CD8-positive, alpha-beta memory T cell (primary cell): ENCODE data around the gene VEGFB. TPM values are rescaled to one million over a fixed set of nuclear protein-coding genes. Genes with fewer than 3 reads are reported as not detected.

Source experiments
- CTCF ChIA-PET: fragments of 350-600 bp; sonication (Branson Sonifier 250); formaldehyde crosslinking; loops from one replicate; lab custom pipeline; 2021; ENCODE audit warnings: antibody characterized with exemption; lab: Charles Lee
- POLR2A ChIA-PET: fragments of 350-600 bp; sonication (Branson Sonifier 250); formaldehyde crosslinking; loops from one replicate; lab custom pipeline; 2021; ENCODE audit warnings: antibody characterized with exemption; lab: Charles Lee
- DNase-seq, 5 donors: peaks; one replicate each; pipeline versions ENCODE4 v3.0.0 to v3.0.0-alpha.2; 2020 to 2022; ENCODE audit warnings: mixed read lengths in 1 of 5
- H3K27ac ChIP-seq: one replicate; pipeline ENCODE4 v1.7.0; 2013; ENCODE audit warnings: low read depth, mild to moderate bottlenecking, low read length, moderate library complexity
- H3K27me3 ChIP-seq: 2 replicates; pipeline ENCODE4 v1.7.0; 2013; ENCODE audit warnings: low read length, mild to moderate bottlenecking; ENCODE audit not compliant: insufficient read depth, poor library complexity, severe bottlenecking
- H3K36me3 ChIP-seq: 2 replicates; pipeline ENCODE4 v1.7.0; 2013; ENCODE audit warnings: mild to moderate bottlenecking, low read length, moderate library complexity; ENCODE audit not compliant: insufficient read depth
- H3K4me1 ChIP-seq: 2 replicates; pipeline ENCODE4 v1.7.0; 2013; ENCODE audit warnings: mild to moderate bottlenecking, low read length, moderate library complexity; ENCODE audit not compliant: insufficient read depth
- H3K4me3 ChIP-seq: 2 replicates; pipeline ENCODE4 v1.7.0; 2013; ENCODE audit warnings: mild to moderate bottlenecking, low read length
- H3K9me3 ChIP-seq: 2 replicates; pipeline ENCODE4 v1.7.0; 2013; ENCODE audit warnings: mild to moderate bottlenecking, low read length
- H3K27ac Mint-ChIP-seq, 8 donors: one replicate each; pipeline ENCODE4 v1.8.0; 2020 to 2021; ENCODE audit warnings: mixed read lengths in 8 of 8, mild to moderate bottlenecking in 6 of 8, inconsistent platforms in 3 of 8, moderate library complexity in 3 of 8
- H3K27me3 Mint-ChIP-seq, 2 donors: one replicate each; pipeline ENCODE4 v1.8.0; 2020 to 2021; ENCODE audit warnings: mixed read lengths in 2 of 2, mild to moderate bottlenecking in 1 of 2, moderate library complexity in 1 of 2
- H3K36me3 Mint-ChIP-seq, 3 donors: one replicate each; pipeline ENCODE4 v1.8.0; 2020 to 2021; ENCODE audit warnings: mixed read lengths in 3 of 3, inconsistent platforms in 1 of 3, mild to moderate bottlenecking in 1 of 3
- H3K4me1 Mint-ChIP-seq, 3 donors: one replicate each; pipeline ENCODE4 v1.8.0; 2020 to 2021; ENCODE audit warnings: mixed read lengths in 3 of 3, inconsistent platforms in 1 of 3, mild to moderate bottlenecking in 1 of 3
- H3K4me3 Mint-ChIP-seq, 7 donors: one replicate each; pipeline ENCODE4 v1.8.0; 2020 to 2021; ENCODE audit warnings: mixed read lengths in 7 of 7, mild to moderate bottlenecking in 6 of 7, moderate library complexity in 4 of 7, inconsistent platforms in 2 of 7
- H3K9me3 Mint-ChIP-seq, 5 donors: one replicate each; pipeline ENCODE4 v1.8.0; 2020 to 2022; ENCODE audit warnings: mixed read lengths in 5 of 5, mild to moderate bottlenecking in 3 of 5, moderate library complexity in 2 of 5, inconsistent platforms in 1 of 5
- polyA plus RNA-seq: library from polyadenylated mRNA; unstranded; fragments of 300-500 nt; fragmentation: Illumina TruSeq; gene quantifications from one replicate; pipeline ENCODE4 v1.2.3, GENCODE V29; 2021
- total RNA-seq, 2 experiments: library from RNA; stranded (reverse); gene quantifications; one replicate each; pipeline ENCODE4 v1.2.3, GENCODE V29; 2021

The VEGFB gene
- total and polyA plus RNA-seq, 3 experiments from 2014 or later = 19.0 to 77.0 (median 71.9) TPM

DNA sequence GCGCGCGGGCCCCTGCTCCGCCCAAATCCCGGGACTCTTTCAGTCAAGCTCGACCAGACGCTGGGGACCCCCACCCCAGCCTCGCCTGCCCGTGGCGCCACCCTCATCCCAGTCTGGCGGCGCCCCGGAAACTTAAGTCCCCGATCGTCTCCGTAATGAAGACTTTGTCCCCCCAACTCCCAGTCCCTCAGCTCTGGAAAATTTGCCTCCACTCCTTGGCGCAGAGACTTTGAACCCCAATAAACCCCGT, 17.3 kb downstream of the VEGFB start:
- Mint-ChIP-seq H3K36me3 (peaks cover 0 to 11% (median 0%) of the 10 kb centered on the region in 3 donors), H3K27ac (peak overlapping the region in 5 of 8 donors; percentile 54 to 81 (median 67)), H3K27me3 (no peaks in the 10 kb centered on the region), H3K9me3 (no peaks in the 10 kb centered on the region), H3K4me1 (peaks cover 12 to 36% (median 14%) of the 10 kb centered on the region in 3 donors), H3K4me3 (peak overlapping the region; percentile 61 to 95 (median 84))
- H3K9me3 ChIP-seq = no peaks in the 10 kb centered on the region
- H3K4me3 ChIP-seq = peak overlapping the region; percentile 66
- H3K27ac ChIP-seq = peak overlapping the region; percentile 65
- no peaks in the 10 kb centered on the region for H3K27me3 ChIP-seq
- POLR2A ChIA-PET = interaction anchor here (0.5 to 2.3 kb wide), 5 partner anchors 9 to 50 kb away, joined by 3 to 9 read pairs (median 7); partner anchors contain the start of gene FERMT3
- H3K4me1 ChIP-seq = peaks cover 26% of the 10 kb centered on the region
- H3K36me3 ChIP-seq = no peaks in the 10 kb centered on the region
- CTCF ChIA-PET = interaction anchor here (0.8 to 13.4 kb wide), 11 partner anchors 9 to 90 kb away, joined by 3 to 124 read pairs (median 7); partner anchors contain the start of genes CATSPERZ, ESRRA, FERMT3 and FKBP2
- no peak for DNase-seq

DNA sequence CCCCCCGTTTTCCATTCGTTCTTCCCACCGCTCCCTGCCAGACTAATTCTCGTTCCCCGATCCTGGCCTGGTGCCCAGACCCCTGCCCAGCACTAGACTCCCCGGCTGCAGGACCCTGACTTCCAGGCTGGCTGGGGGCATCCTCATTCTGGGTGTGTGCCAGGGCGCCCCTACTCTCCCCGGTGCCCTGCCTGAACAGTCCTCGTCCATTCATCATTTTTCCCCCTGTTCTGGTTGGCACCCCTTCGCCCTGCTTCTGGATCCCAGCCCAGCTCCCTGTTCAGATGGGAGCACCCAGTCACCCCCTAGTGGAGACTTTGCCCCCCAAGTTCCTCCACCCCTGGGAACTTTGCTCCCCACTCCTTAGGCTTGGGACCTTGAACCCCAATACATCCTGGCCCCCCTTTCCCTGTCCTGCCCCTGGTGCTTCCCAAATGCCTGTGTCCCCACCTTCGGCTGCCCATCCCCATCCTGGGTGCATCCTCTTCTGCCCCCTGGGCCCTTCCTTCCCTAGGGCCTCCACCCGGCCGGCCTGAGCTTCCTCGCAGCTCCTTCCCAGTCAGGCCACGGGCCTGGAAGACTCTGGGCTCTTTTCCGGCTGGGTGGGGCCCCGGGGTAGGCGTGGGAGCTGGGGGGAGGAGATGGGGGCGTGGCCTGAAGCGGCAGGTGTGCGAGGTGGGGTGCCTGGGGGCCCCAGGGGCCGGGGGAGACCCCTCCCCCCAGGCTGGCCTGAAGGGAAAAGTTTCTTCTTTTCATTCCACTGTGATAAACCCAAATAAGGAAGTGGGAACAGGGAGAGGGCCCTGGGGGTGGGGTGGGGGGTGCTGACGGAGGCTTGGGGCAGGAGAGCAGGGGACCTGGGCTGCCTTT, 17.9 kb downstream of the VEGFB start:
- H3K27me3 ChIP-seq = no peaks in the 10 kb centered on the region
- Mint-ChIP-seq H3K36me3 (peaks cover 0 to 12% (median 0%) of the 10 kb centered on the region in 3 donors), H3K27ac (peak overlapping the region in 5 of 8 donors; percentile 54 to 81 (median 67)), H3K27me3 (no peaks in the 10 kb centered on the region), H3K4me3 (peak overlapping the region; percentile 61 to 95 (median 84)), H3K4me1 (peaks cover 11 to 31% (median 14%) of the 10 kb centered on the region in 3 donors), H3K9me3 (no peaks in the 10 kb centered on the region)
- CTCF ChIA-PET = interaction anchor here (0.8 to 13.4 kb wide), 8 partner anchors 9 to 90 kb away, joined by 3 to 124 read pairs (median 12); partner anchors contain the start of genes CATSPERZ, ESRRA, FERMT3 and FKBP2
- peak overlapping the region; percentile 66 for H3K4me3 ChIP-seq
- H3K36me3 ChIP-seq = no peaks in the 10 kb centered on the region
- DNase-seq = no peak
- H3K27ac ChIP-seq = peak overlapping the region; percentile 65
- H3K9me3 ChIP-seq = no peaks in the 10 kb centered on the region
- POLR2A ChIA-PET = interaction anchor here (1.0 to 2.1 kb wide), 4 partner anchors 10 to 49 kb away, joined by 3 to 9 read pairs (median 6); partner anchors contain the start of gene FERMT3
- peaks cover 26% of the 10 kb centered on the region for H3K4me1 ChIP-seq

DNA sequence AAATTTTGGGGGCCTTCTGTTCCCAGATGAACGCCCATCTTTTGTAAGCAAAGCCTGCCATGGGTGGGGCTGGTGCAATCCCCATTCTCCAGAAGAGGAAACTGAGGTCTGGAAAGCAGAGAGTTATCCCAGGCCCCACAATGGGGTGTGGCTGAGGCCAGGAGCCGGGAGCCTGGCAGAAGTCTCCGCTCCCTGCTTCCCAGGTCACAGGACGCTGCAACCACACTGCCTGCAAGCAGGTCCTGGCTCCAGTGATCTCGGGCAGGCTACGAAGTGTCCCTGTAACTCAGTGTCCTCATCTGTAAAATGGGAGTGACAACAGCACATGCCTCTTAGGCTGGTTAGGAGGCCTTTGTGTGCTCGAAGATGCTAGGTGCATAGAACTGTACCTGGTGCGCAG, 18.7 kb downstream of the VEGFB start:
- Mint-ChIP-seq H3K9me3 (no peaks in the 10 kb centered on the region), H3K27ac (peak overlapping the region in 1 of 8 donors; percentile 41), H3K4me3 (peak overlapping the region in 5 of 7 donors; percentile 8 to 68 (median 41)), H3K36me3 (peaks cover 0 to 17% (median 0%) of the 10 kb centered on the region in 3 donors), H3K27me3 (no peaks in the 10 kb centered on the region), H3K4me1 (peaks cover 10 to 28% (median 11%) of the 10 kb centered on the region in 3 donors)
- no peaks in the 10 kb centered on the region for H3K27me3 ChIP-seq
- POLR2A ChIA-PET = interaction anchor here (1.0 to 2.1 kb wide), 2 partner anchors 16 to 47 kb away, joined by 4 to 9 read pairs; partner anchors contain the start of gene FERMT3
- no peaks in the 10 kb centered on the region for H3K9me3 ChIP-seq
- no peak overlapping the region for H3K27ac ChIP-seq
- DNase-seq = no peak
- H3K4me1 ChIP-seq = peaks cover 26% of the 10 kb centered on the region
- CTCF ChIA-PET = interaction anchor here (1.3 to 13.4 kb wide), 5 partner anchors 17 to 65 kb away, joined by 3 to 124 read pairs (median 9); partner anchors contain the start of genes CATSPERZ, ESRRA, FERMT3 and PRDX5
- no peaks in the 10 kb centered on the region for H3K36me3 ChIP-seq
- no peak overlapping the region for H3K4me3 ChIP-seq

DNA sequence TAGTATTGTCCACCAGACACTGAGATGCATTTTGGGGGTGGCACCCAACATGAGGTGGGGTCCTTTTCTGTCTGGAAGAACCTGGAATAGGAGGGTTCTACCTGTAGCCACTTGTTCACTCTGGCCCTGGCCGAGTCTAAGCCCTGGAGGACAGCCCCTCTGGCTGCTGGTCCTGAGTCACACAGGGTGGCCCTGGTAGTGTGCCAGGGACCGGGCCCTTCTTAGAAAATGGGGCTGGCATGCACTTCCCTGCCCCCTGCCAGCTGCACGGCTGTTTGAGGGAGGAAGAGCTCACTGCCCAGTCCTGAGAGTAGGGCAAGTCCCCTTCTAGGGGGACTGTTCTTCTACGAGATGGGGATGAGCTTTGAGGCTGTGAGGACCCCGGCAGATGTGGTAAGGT, 19.1 kb downstream of the VEGFB start:
- no peaks in the 10 kb centered on the region for H3K9me3 ChIP-seq
- ChIA-PET CTCF (interaction anchor here (1.0 to 2.2 kb wide), 5 partner anchors 11 to 64 kb away, joined by 3 to 9 read pairs (median 5); partner anchors contain the start of genes FERMT3, PRDX5 and TRMT112), POLR2A (no interaction called here)
- no peak for DNase-seq
- H3K27ac ChIP-seq = no peak overlapping the region
- Mint-ChIP-seq H3K36me3 (peaks cover 0 to 19% (median 0%) of the 10 kb centered on the region in 3 donors), H3K27ac (peak overlapping the region in 1 of 8 donors; percentile 69), H3K4me3 (peak overlapping the region in 5 of 7 donors; percentile 8 to 68 (median 29)), H3K4me1 (peaks cover 6 to 27% (median 11%) of the 10 kb centered on the region in 3 donors), H3K9me3 (no peaks in the 10 kb centered on the region), H3K27me3 (no peaks in the 10 kb centered on the region)
- H3K36me3 ChIP-seq = no peaks in the 10 kb centered on the region
- H3K4me3 ChIP-seq = no peak overlapping the region
- no peaks in the 10 kb centered on the region for H3K27me3 ChIP-seq
- H3K4me1 ChIP-seq = peaks cover 26% of the 10 kb centered on the region

DNA sequence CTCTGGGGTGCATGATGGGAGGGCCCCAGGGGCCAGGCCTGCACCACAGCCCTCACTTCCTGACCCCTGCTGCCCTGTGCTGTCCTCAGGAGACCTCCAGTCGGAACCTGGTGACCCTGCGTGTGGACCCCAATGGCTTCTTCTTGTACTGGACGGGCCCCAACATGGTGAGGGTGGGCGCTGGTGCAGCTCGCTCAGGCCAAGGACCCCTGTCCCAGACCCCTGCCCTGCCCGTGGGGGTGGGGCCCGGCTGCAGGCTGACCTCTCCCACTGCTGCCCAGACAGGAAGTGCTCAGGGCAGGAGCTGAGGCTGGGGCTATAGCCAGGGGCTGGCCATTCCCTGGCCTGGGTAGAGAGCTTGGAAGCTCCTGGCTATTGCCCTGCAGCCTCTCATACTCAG, 19.9 kb downstream of the VEGFB start:
- Histone ChIP-seq H3K4me3 (no peak overlapping the region), H3K27ac (no peak overlapping the region), H3K27me3 (no peaks in the 10 kb centered on the region), H3K4me1 (peaks cover 26% of the 10 kb centered on the region), H3K9me3 (no peaks in the 10 kb centered on the region), H3K36me3 (no peaks in the 10 kb centered on the region)
- peak overlapping the region in 1 of 7 donors; percentile 72 for H3K4me3 Mint-ChIP-seq
- ChIA-PET POLR2A (interaction anchor here (0.6 kb wide), 1 partner anchor 13 kb away, joined by 6 read pairs; no protein-coding TSS in a partner anchor), CTCF (interaction anchor here (0.7 to 2.2 kb wide), 6 partner anchors 8 to 63 kb away, joined by 3 to 9 read pairs (median 4); partner anchors contain the start of genes FERMT3, PRDX5 and TRMT112)
- peak overlapping the region in 1 of 8 donors; percentile 69 for H3K27ac Mint-ChIP-seq
- no peaks in the 10 kb centered on the region for H3K9me3 Mint-ChIP-seq
- no peak for DNase-seq
- H3K36me3 Mint-ChIP-seq = peaks cover 0 to 22% (median under 1%) of the 10 kb centered on the region in 3 donors
- no peaks in the 10 kb centered on the region for H3K27me3 Mint-ChIP-seq
- peaks cover 7 to 27% (median 11%) of the 10 kb centered on the region in 3 donors for H3K4me1 Mint-ChIP-seq

DNA sequence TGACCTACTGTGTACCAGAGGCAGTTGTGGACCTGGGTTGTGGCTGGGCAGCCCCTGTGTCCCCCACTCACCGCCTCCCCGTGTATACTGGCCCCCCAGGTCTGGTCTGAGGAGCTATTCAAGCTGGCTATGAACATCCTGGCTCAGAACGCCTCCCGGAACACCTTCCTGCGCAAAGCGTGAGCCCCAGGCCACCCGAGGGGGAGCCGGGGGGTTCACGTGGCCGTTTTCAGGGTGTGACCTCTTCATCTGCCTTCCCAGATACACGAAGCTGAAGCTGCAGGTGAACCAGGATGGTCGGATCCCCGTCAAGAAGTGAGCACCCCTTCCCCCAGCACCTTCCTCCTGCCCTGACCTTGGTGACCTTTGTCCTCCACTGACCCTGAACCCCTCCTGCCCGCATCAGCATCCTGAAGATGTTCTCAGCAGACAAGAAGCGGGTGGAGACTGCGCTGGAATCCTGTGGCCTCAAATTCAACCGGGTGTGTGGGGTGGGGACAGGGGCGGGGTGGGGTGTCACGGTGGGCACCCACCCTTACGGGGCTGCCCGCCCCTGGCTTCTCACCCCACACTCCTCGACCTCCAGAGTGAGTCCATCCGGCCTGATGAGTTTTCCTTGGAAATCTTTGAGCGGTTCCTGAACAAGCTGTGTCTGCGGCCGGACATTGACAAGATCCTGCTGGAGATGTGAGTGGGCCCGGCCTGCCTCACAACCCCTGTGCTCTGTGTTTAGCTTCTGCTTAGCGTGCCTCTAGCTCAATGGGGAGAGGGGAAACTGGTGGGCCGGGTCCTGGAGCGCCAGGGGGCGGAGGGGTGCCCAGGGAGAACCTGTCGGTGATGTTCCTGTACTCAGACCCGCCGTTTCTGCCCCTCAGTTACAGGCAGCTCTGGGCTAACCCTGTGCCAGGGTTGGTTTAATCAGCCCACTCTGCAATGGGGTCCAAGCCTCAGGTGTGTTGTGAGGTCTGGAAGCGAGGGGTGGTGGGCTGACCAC, 21.0 kb downstream of the VEGFB start:
- Mint-ChIP-seq H3K27me3 (no peaks in the 10 kb centered on the region), H3K4me1 (peaks cover 8 to 30% (median 13%) of the 10 kb centered on the region in 3 donors), H3K4me3 (no peak overlapping the region), H3K36me3 (peaks cover 0 to 31% (median 3%) of the 10 kb centered on the region in 3 donors), H3K9me3 (no peaks in the 10 kb centered on the region), H3K27ac (peak overlapping the region in 1 of 8 donors; percentile 43)
- no peak overlapping the region for H3K4me3 ChIP-seq
- no peaks in the 10 kb centered on the region for H3K36me3 ChIP-seq
- H3K27ac ChIP-seq = no peak overlapping the region
- CTCF ChIA-PET = interaction anchor here (0.7 to 2.7 kb wide), 4 partner anchors 9 to 49 kb away, joined by 3 to 9 read pairs (median 5); no protein-coding TSS in a partner anchor
- POLR2A ChIA-PET = no interaction called here
- no peaks in the 10 kb centered on the region for H3K9me3 ChIP-seq
- H3K4me1 ChIP-seq = peaks cover 24% of the 10 kb centered on the region
- H3K27me3 ChIP-seq = no peaks in the 10 kb centered on the region
- DNase-seq = no peak

DNA sequence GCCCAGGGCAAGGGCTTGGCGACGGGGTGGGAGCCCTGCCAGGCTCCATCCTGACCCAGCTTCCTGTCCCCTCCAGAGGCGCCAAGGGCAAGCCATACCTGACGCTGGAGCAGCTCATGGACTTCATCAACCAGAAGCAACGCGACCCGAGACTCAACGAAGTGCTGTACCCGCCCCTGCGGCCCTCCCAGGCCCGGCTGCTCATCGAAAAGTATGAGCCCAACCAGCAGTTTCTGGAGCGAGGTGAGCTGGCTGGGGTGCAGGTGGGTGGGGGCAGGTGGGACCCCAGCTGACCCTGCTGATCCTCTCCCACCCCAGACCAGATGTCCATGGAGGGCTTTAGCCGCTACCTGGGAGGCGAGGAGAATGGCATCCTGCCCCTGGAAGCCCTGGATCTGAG, 21.9 kb downstream of the VEGFB start:
- no peak for DNase-seq
- H3K9me3 Mint-ChIP-seq = no peaks in the 10 kb centered on the region
- H3K4me1 ChIP-seq = peaks cover 17% of the 10 kb centered on the region
- CTCF ChIA-PET = interaction anchor here (1.0 to 2.7 kb wide), 3 partner anchors 45 to 52 kb away, joined by 3 to 7 read pairs (median 4); no protein-coding TSS in a partner anchor
- H3K36me3 Mint-ChIP-seq = peaks cover 0 to 31% (median 3%) of the 10 kb centered on the region in 3 donors
- no peak overlapping the region for H3K27ac Mint-ChIP-seq
- no peaks in the 10 kb centered on the region for H3K36me3 ChIP-seq
- H3K4me3 Mint-ChIP-seq = no peak overlapping the region
- H3K27me3 Mint-ChIP-seq = no peaks in the 10 kb centered on the region
- H3K27me3 ChIP-seq = no peaks in the 10 kb centered on the region
- H3K27ac ChIP-seq = no peak overlapping the region
- no peak overlapping the region for H3K4me3 ChIP-seq
- POLR2A ChIA-PET = interaction anchor here (0.6 kb wide), 1 partner anchor 30 kb away, joined by 3 read pairs; no protein-coding TSS in a partner anchor
- no peaks in the 10 kb centered on the region for H3K9me3 ChIP-seq
- H3K4me1 Mint-ChIP-seq = peaks cover 6 to 23% (median 13%) of the 10 kb centered on the region in 3 donors
